ENCODE data around the gene GJA9. TPM values are rescaled to one million over a fixed set of nuclear protein-coding genes. Genes with fewer than 3 reads are reported as not detected.
"Not testable (repeated sequence)": the region's sequence is repeated elsewhere in the genome, so short reads cannot be mapped to it uniquely, and the experiment has no call there.

Gene GJA9
- total RNA-seq, 1 donor = not detected

DNA sequence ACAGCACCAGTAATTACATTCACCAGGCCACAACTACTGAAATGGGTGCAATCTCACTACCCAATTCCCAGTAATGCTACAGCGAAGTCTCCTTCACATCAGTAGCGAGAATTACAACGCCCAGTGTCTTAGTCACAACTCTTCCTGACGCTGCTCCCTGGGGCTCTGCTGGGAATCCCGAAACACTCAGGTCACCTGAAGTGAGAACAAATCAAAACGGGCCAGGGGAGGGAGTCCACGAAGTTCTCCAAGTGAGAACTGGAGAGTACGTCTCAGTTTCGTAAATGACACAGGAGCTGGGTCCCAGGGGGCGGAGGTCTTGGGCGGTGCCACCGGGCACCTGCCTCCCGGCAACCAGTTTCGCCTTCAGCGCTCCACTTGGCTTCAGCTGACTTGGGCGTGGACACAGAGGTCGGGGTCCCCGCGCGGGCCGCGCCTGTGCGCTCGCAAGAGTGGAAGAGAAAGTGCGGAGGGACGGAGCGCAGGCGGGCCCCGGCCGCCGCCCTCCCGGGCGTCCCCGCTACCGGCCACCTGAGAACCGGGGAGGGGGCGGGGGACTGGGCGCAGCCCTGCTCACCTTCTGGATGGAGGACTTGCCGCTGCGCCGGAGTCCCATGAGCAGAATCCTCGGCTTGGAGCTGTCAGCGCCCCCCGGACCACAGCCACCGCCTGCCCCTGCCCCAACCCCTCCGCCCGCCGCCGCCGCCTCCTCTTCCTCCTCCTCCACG is 22.4 kb downstream of the GJA9 start:
- peak overlapping the region; percentile 77 for H3K27ac ChIP-seq (ENCODE audit: low read depth, low read length)

DNA sequence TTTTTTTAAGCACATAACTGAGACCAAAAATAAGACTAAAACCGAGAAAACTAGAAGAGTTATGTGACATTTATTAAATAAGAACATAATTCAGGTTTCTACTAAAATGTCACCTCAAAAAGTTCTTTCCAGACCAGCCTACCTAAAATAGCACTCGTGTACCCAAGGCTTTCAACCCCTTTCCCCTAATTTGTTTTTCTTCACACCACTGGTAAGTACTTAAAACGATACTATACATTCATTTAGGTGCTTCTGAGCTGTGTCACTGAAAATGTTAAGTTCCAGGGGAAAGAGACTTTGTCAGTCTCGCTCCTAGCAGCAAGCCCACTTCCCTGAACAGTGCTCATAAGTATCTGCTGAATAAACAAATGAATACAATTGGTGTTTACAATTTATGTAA is 28.6 kb downstream of the GJA9 start:
- peaks cover 7% of the 10 kb centered on the region for H4K20me1 ChIP-seq (ENCODE audit: insufficient read depth, low read length)
- TF ChIP-seq, protein P1, sequence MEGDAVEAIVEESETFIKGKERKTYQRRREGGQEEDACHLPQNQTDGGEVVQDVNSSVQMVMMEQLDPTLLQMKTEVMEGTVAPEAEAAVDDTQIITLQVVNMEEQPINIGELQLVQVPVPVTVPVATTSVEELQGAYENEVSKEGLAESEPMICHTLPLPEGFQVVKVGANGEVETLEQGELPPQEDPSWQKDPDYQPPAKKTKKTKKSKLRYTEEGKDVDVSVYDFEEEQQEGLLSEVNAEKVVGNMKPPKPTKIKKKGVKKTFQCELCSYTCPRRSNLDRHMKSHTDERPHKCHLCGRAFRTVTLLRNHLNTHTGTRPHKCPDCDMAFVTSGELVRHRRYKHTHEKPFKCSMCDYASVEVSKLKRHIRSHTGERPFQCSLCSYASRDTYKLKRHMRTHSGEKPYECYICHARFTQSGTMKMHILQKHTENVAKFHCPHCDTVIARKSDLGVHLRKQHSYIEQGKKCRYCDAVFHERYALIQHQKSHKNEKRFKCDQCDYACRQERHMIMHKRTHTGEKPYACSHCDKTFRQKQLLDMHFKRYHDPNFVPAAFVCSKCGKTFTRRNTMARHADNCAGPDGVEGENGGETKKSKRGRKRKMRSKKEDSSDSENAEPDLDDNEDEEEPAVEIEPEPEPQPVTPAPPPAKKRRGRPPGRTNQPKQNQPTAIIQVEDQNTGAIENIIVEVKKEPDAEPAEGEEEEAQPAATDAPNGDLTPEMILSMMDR (IDR thresholded peaks at IDR 0.05; ENCODE audit: extremely low read depth, low read depth, low read length) = no peak
- peaks cover 49% of the 10 kb centered on the region for H3K36me3 ChIP-seq (ENCODE audit: insufficient read depth, low read length)
- H3K27ac ChIP-seq (ENCODE audit: low read depth, low read length) = no peak overlapping the region
- DNase-seq (ENCODE audit: insufficient read length, low spot score, missing footprints) = no peak
- no peaks in the 10 kb centered on the region for H3K9me3 ChIP-seq (ENCODE audit: low read depth, low read length)
- no peak overlapping the region for H3K4me3 ChIP-seq (ENCODE audit: insufficient read depth, low read length)
- H3K27me3 ChIP-seq (ENCODE audit: insufficient read depth, low read length) = no peaks in the 10 kb centered on the region
- peaks cover 70% of the 10 kb centered on the region for H3K79me2 ChIP-seq (ENCODE audit: insufficient read depth, low read length)
- H3K4me2 ChIP-seq (ENCODE audit: insufficient read depth, low read length) = no peak overlapping the region
- no peak overlapping the region for H2AFZ ChIP-seq (ENCODE audit: low read length)
- peaks cover 4% of the 10 kb centered on the region for H3K4me1 ChIP-seq (ENCODE audit: insufficient read depth, low read length)

More for the DNA sequence above, 22.4 kb downstream of the GJA9 start:
- Histone ChIP-seq H3K79me2 (ENCODE audit: insufficient read depth, low read length) (peaks cover 90% of the 10 kb centered on the region), H3K27me3 (ENCODE audit: insufficient read depth, low read length) (no peaks in the 10 kb centered on the region), H3K4me1 (ENCODE audit: insufficient read depth, low read length) (peaks cover 17% of the 10 kb centered on the region), H4K20me1 (ENCODE audit: insufficient read depth, low read length) (peaks cover 19% of the 10 kb centered on the region), H3K4me2 (ENCODE audit: insufficient read depth, low read length) (peak overlapping the region; percentile 94), H3K4me3 (ENCODE audit: insufficient read depth, low read length) (peak overlapping the region; percentile 80), H2AFZ (ENCODE audit: low read length) (peak overlapping the region; percentile 81), H3K9me3 (ENCODE audit: low read depth, low read length) (no peaks in the 10 kb centered on the region), H3K36me3 (ENCODE audit: insufficient read depth, low read length) (peaks cover 18% of the 10 kb centered on the region)
- TF ChIP-seq, protein P1 (IDR thresholded peaks at IDR 0.05; ENCODE audit: extremely low read depth, low read depth, low read length) = no peak
- peak; percentile 92 for DNase-seq (ENCODE audit: insufficient read length, low spot score, missing footprints)

DNA sequence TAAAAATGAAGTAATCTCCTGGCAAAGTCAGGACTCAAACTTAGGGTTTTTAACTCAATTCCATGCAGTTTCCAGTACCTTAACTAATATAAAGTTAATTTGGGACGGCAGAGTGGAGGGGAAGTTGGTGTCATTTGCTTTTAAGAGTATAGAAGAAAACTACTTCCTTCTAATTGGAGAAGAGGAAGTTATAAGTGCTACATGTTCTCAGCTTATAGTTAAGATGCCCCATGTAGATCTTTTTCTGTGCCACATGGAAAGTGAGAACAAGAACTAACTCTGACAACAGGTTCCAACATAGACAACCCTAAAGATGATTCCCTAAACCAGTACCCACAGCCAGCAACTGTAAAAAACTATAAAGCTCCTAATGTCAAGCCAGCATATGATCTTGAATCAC is 33.3 kb downstream of the GJA9 start:
- H3K4me3 ChIP-seq (ENCODE audit: insufficient read depth, low read length) = no peak overlapping the region
- no peaks in the 10 kb centered on the region for H3K27me3 ChIP-seq (ENCODE audit: insufficient read depth, low read length)
- no peaks in the 10 kb centered on the region for H4K20me1 ChIP-seq (ENCODE audit: insufficient read depth, low read length)
- no peaks in the 10 kb centered on the region for H3K9me3 ChIP-seq (ENCODE audit: low read depth, low read length)
- peaks cover 65% of the 10 kb centered on the region for H3K79me2 ChIP-seq (ENCODE audit: insufficient read depth, low read length)
- no peak overlapping the region for H2AFZ ChIP-seq (ENCODE audit: low read length)
- peaks cover 50% of the 10 kb centered on the region for H3K36me3 ChIP-seq (ENCODE audit: insufficient read depth, low read length)
- no peak overlapping the region for H3K27ac ChIP-seq (ENCODE audit: low read depth, low read length)
- H3K4me1 ChIP-seq (ENCODE audit: insufficient read depth, low read length) = no peaks in the 10 kb centered on the region
- TF ChIP-seq, protein P1 (IDR thresholded peaks at IDR 0.05; ENCODE audit: extremely low read depth, low read depth, low read length) = no peak
- H3K4me2 ChIP-seq (ENCODE audit: insufficient read depth, low read length) = no peak overlapping the region
- no peak for DNase-seq (ENCODE audit: insufficient read length, low spot score, missing footprints)

DNA sequence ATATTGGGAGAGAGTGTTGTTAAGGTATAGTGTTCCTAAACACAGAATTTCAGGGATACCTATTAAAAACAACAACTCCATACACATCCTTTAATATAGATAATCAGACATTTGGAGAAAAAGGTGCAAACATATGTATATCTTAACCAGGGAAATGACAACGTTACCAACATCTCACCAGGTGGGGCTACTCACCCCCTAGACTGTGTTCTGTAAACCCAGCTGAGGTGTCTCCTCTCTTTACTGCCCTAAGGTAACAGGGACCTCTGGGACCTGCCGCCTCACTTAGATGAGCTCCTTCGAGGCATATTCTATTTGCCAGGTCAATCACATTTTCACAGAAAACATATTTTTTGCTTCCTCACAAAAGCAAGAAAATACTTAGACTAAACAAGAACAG is 35.2 kb downstream of the GJA9 start:
- peaks cover 70% of the 10 kb centered on the region for H3K79me2 ChIP-seq (ENCODE audit: insufficient read depth, low read length)
- H3K4me3 ChIP-seq (ENCODE audit: insufficient read depth, low read length) = no peak overlapping the region
- DNase-seq (ENCODE audit: insufficient read length, low spot score, missing footprints) = no peak
- H3K27me3 ChIP-seq (ENCODE audit: insufficient read depth, low read length) = no peaks in the 10 kb centered on the region
- no peak overlapping the region for H3K4me2 ChIP-seq (ENCODE audit: insufficient read depth, low read length)
- no peaks in the 10 kb centered on the region for H4K20me1 ChIP-seq (ENCODE audit: insufficient read depth, low read length)
- no peaks in the 10 kb centered on the region for H3K4me1 ChIP-seq (ENCODE audit: insufficient read depth, low read length)
- H3K9me3 ChIP-seq (ENCODE audit: low read depth, low read length) = no peaks in the 10 kb centered on the region
- TF ChIP-seq, protein P1 (IDR thresholded peaks at IDR 0.05; ENCODE audit: extremely low read depth, low read depth, low read length) = no peak
- peaks cover 44% of the 10 kb centered on the region for H3K36me3 ChIP-seq (ENCODE audit: insufficient read depth, low read length)
- no peak overlapping the region for H3K27ac ChIP-seq (ENCODE audit: low read depth, low read length)
- H2AFZ ChIP-seq (ENCODE audit: low read length) = no peak overlapping the region

DNA sequence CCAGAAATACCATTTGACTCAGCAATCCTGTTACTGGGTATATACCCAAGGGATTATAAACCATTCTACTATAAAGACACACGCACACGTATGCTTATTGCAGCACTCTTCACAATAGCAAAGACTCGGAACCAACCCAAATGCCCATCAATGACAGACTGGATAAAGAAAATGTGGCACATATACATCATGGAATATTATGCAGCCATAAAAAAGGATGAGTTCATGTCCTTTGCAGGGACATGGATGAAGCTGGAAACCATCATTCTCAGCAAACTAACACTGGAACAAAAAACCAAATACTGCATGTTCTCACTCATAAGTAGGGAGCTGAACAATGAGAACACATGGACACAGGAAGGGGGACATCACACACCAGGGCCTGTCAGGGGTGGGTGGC is 36.3 kb downstream of the GJA9 start:
- H3K27me3 ChIP-seq (ENCODE audit: insufficient read depth, low read length); DNase-seq (ENCODE audit: insufficient read length, low spot score, missing footprints); H3K4me2 ChIP-seq (ENCODE audit: insufficient read depth, low read length); H4K20me1 ChIP-seq (ENCODE audit: insufficient read depth, low read length); H3K4me3 ChIP-seq (ENCODE audit: insufficient read depth, low read length); H3K27ac ChIP-seq (ENCODE audit: low read depth, low read length); H3K9me3 ChIP-seq (ENCODE audit: low read depth, low read length); H2AFZ ChIP-seq (ENCODE audit: low read length); H3K4me1 ChIP-seq (ENCODE audit: insufficient read depth, low read length): not testable (repeated sequence)
- H3K36me3 ChIP-seq (ENCODE audit: insufficient read depth, low read length) = peaks cover 42% of the 10 kb centered on the region
- peaks cover 72% of the 10 kb centered on the region for H3K79me2 ChIP-seq (ENCODE audit: insufficient read depth, low read length)

Data from osteoblast (primary cell).